Measurements from ENCODE around the gene COX6A1.

The COX6A1 gene

GRCh38 chr12:120462099-120462640 is 24.3 kb downstream of the COX6A1 start:
- no peaks in the 10 kb centered on the region for H3K27me3 ChIP-seq (ENCODE audit: control insufficient read depth, insufficient read depth, low read length)
- peaks cover 46% of the 10 kb centered on the region for H3K36me3 ChIP-seq (ENCODE audit: control insufficient read depth, insufficient read depth, low read length)
- H3K27ac ChIP-seq (ENCODE audit: low read depth, low read length): no peak overlapping the region
- H3K4me3 ChIP-seq (ENCODE audit: low read length): no peak overlapping the region
- H3K9ac ChIP-seq (ENCODE audit: low read length): no peak overlapping the region
- no peaks in the 10 kb centered on the region for H3K4me1 ChIP-seq (ENCODE audit: control insufficient read depth, insufficient read depth, low read length)

GRCh38 chr12:120463712-120464111 is 25.8 kb downstream of the COX6A1 start:
- no peaks in the 10 kb centered on the region for H3K27me3 ChIP-seq (ENCODE audit: control insufficient read depth, insufficient read depth, low read length)
- H3K4me3 ChIP-seq (ENCODE audit: low read length): no peak overlapping the region
- H3K9ac ChIP-seq (ENCODE audit: low read length): no peak overlapping the region
- H3K27ac ChIP-seq (ENCODE audit: low read depth, low read length): no peak overlapping the region
- H3K36me3 ChIP-seq (ENCODE audit: control insufficient read depth, insufficient read depth, low read length): peaks cover 40% of the 10 kb centered on the region
- peaks cover 5% of the 10 kb centered on the region for H3K4me1 ChIP-seq (ENCODE audit: control insufficient read depth, insufficient read depth, low read length)

- Histone ChIP-seq H3K9ac (ENCODE audit: low read length) (no peak overlapping the region), H3K4me3 (ENCODE audit: low read length) (no peak overlapping the region), H3K4me1 (ENCODE audit: control insufficient read depth, insufficient read depth, low read length) (peaks cover 5% of the 10 kb centered on the region), H3K27me3 (ENCODE audit: control insufficient read depth, insufficient read depth, low read length) (no peaks in the 10 kb centered on the region), H3K36me3 (ENCODE audit: control insufficient read depth, insufficient read depth, low read length) (peaks cover 31% of the 10 kb centered on the region), H3K27ac (ENCODE audit: low read depth, low read length) (no peak overlapping the region)
These were observed 27.8 kb downstream of the COX6A1 start for GRCh38 chr12:120465756-120466155.

DNA sequence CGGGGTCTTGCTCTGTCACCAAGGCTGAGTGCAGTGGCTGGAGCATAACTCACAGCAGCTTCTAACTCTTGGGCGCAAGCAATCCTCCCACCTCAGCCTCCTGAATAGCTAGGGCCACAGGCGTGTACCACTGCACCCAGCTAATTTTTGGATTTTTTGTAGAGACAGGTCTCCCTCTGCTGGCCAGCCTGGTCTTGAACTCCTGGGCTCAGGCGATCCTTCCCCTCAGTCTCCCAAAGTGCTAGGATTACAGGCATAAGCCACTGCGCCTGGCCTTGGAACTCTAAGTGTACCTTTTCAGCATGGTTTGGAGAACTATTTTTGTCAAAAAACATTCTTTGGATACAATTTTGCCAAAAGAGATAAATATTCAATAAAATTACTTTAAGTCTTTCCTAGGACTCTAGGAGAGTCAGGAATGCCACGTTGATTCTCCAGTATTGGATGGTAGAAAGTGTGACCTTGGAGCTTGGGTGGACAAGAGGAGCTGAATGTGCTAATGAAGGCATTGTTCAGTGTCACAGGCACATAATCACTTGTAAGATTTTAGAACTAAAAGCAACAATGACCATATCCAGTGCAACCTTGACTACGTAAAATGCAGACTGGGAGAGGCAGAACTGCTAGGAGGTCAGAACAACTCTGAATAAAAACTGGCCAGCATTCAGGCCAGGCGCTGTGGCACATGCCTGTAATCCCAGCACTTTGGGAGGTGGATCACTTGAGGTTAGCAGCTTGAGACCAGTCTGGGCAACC is 28.8 kb downstream of the COX6A1 start:
- no peak overlapping the region for H3K9ac ChIP-seq (ENCODE audit: low read length)
- H3K27ac ChIP-seq (ENCODE audit: low read depth, low read length): no peak overlapping the region
- H3K4me1 ChIP-seq (ENCODE audit: control insufficient read depth, insufficient read depth, low read length): peaks cover 5% of the 10 kb centered on the region
- H3K4me3 ChIP-seq (ENCODE audit: low read length): no peak overlapping the region
- H3K27me3 ChIP-seq (ENCODE audit: control insufficient read depth, insufficient read depth, low read length): no peaks in the 10 kb centered on the region
- peaks cover 27% of the 10 kb centered on the region for H3K36me3 ChIP-seq (ENCODE audit: control insufficient read depth, insufficient read depth, low read length)

DNA sequence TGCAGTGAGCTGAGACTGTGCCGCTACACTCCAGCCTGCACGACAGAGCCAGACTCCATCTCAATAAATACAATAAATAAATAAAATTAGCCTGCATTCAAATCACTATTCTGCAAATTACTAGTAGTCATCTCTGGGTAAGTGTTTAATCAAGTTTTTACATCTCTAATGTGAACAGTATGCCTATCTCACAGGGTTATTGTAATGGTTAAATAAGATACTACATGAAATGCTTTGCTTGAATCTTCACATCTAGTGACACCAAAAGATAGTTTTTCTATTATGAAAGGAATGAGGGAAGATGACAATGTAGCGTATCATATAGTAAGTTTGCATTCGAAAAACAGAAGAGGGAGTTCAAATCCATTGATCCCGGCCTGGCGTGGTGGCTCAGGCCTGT is 29.5 kb downstream of the COX6A1 start:
- Histone ChIP-seq H3K36me3 (ENCODE audit: control insufficient read depth, insufficient read depth, low read length) (peaks cover 25% of the 10 kb centered on the region), H3K27me3 (ENCODE audit: control insufficient read depth, insufficient read depth, low read length) (no peaks in the 10 kb centered on the region), H3K4me3 (ENCODE audit: low read length) (no peak overlapping the region), H3K27ac (ENCODE audit: low read depth, low read length) (no peak overlapping the region), H3K9ac (ENCODE audit: low read length) (no peak overlapping the region), H3K4me1 (ENCODE audit: control insufficient read depth, insufficient read depth, low read length) (peaks cover 5% of the 10 kb centered on the region)

GRCh38 chr12:120468325-120468820 is 30.5 kb downstream of the COX6A1 start:
- Histone ChIP-seq H3K4me3 (ENCODE audit: low read length) (peak overlapping the region; percentile 81), H3K27ac (ENCODE audit: low read depth, low read length) (peak overlapping the region; percentile 92), H3K36me3 (ENCODE audit: control insufficient read depth, insufficient read depth, low read length) (peaks cover 17% of the 10 kb centered on the region), H3K9ac (ENCODE audit: low read length) (peak overlapping the region; percentile 38), H3K27me3 (ENCODE audit: control insufficient read depth, insufficient read depth, low read length) (no peaks in the 10 kb centered on the region), H3K4me1 (ENCODE audit: control insufficient read depth, insufficient read depth, low read length) (peaks cover 5% of the 10 kb centered on the region)

DNA sequence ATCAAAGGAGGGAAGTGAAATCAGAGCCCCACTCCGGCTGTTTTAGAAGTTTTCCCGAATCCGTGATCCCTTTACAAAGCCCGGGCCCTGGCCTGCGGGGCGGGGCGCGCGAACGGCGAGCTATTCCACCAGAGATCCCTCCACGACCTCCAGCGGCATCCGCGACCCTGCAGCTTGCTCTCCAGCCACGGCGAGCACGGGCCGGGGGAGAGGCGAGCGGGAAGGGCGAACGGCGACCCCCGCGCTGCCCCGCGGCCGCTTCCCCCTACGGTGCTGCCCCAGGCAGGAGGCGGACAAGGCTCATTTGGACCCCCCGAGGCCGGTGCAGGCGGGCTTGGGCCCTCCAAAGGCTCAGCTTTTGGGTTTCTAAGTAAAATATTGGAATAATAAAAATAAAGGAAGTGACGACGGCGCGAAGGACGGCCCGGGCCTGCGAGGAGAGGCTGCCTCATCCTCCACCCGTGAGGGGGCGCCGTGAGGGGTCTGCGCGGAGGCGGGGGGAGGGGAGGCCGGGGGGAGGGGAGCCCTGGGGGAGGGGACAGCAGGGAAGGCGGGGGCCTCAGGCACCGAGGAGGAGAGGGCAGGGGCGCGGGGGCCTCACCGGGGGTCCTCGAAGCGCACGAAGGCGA is 31.0 kb downstream of the COX6A1 start:
- Histone ChIP-seq H3K9ac (ENCODE audit: low read length) (peak overlapping the region; percentile 75), H3K36me3 (ENCODE audit: control insufficient read depth, insufficient read depth, low read length) (peaks cover 11% of the 10 kb centered on the region), H3K27me3 (ENCODE audit: control insufficient read depth, insufficient read depth, low read length) (no peaks in the 10 kb centered on the region), H3K4me3 (ENCODE audit: low read length) (peak overlapping the region; percentile 81), H3K4me1 (ENCODE audit: control insufficient read depth, insufficient read depth, low read length) (peaks cover 5% of the 10 kb centered on the region), H3K27ac (ENCODE audit: low read depth, low read length) (peak overlapping the region; percentile 92)

DNA sequence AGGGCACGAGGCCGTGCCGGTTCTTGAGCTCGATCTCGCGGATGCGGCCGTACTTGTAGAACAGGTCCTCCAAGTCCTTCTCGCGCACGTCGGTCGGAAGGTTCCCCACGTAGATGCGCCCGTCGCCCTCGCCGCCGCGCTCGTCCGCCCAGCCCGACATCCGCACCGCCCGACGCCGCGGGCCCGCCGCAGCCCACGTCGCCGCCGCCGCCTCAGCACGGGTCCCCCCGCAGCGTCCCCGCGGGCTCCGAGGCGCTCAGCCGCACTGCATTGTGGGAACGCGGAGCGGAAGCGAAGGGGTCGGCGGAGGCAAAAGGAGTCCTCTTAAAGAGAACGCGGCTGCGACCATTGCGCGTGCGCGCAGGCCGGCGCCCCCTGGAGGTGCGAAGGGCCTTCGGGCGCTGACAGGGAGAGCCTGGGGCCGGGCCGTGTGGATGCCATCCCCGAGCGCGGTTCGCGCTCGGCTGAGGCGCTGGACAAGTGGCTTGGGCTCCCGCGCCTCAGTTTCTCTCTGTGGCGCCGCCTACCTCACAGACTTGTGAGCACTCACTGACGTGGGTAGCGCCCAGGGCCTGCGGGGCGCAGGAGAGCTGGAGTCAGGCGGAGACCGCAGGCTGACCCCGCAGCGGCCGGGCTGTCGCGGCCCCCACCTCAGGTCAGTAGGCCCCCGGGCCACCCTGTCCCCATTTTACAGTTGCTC is 31.7 kb downstream of the COX6A1 start, which contains the start of gene SRSF9:
Gene SRSF9 (minus strand): TSS at position 299 of the 700 bp plus-strand sequence. CDS start 139 bp downstream, at position 160.
- Histone ChIP-seq H3K9ac (ENCODE audit: low read length) (peak within 1 kb of the TSS; percentile 75), H3K36me3 (ENCODE audit: control insufficient read depth, insufficient read depth, low read length) (peaks cover 6% of the 10 kb centered on the region), H3K4me1 (ENCODE audit: control insufficient read depth, insufficient read depth, low read length) (peaks cover 5% of the 10 kb centered on the region), H3K27ac (ENCODE audit: low read depth, low read length) (peak within 1 kb of the TSS; percentile 92), H3K4me3 (ENCODE audit: low read length) (peak within 1 kb of the TSS; percentile 81), H3K27me3 (ENCODE audit: control insufficient read depth, insufficient read depth, low read length) (no peaks in the 10 kb centered on the region)

DNA sequence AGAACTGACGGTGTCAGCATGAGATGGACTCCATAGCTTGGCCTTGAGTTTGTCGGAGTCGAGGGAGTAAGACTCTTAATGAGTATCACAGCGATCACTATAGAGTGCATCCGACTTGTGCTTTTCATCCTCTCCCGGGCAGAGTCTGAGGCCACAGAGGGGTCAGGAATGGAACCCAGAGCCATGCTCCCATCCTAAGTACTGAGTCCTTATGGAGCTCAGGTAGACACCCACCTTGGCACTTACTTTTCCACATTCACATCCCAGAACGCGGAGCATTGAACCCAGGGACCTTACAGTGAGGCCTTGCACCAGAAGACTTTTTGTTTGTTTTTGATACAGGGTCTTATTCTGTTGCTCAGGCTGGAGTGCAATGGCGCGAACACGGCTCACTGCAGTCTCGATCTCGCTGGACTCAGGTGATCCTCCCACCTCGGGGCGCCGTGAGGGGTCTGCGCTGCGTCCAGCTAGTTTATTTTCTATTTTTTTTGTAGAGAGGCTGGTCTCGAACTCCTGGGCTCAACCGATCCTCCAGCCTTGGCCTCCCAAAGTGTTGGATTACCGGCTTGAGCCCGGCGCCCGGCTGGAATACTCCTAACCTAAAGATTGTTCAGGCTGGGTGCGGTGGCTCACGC is 32.4 kb downstream of the COX6A1 start:
- H3K27ac ChIP-seq (ENCODE audit: low read depth, low read length): peak overlapping the region; percentile 92
- H3K27me3 ChIP-seq (ENCODE audit: control insufficient read depth, insufficient read depth, low read length): no peaks in the 10 kb centered on the region
- peak overlapping the region; percentile 64 for H3K9ac ChIP-seq (ENCODE audit: low read length)
- peaks cover 5% of the 10 kb centered on the region for H3K4me1 ChIP-seq (ENCODE audit: control insufficient read depth, insufficient read depth, low read length)
- peaks cover 1% of the 10 kb centered on the region for H3K36me3 ChIP-seq (ENCODE audit: control insufficient read depth, insufficient read depth, low read length)
- peak overlapping the region; percentile 81 for H3K4me3 ChIP-seq (ENCODE audit: low read length)

DNA sequence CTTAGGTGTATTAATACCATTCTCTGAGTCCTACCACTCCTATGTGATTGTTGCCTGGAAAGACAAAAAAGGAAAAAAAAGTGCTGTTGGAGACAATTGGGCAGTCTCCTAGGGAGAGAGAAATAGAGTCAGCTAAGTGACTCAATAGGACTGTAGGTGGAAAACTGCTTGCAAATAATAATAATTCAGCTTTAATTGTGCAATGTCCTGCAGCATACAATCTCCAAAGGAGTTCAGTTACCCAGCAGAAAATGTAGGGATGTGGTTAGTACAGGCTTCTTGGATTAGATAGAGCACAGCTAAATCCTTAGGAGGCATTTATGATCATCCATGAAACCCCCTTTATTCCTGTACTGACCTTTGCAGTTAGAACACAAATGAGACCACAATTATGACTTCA is 34.6 kb downstream of the COX6A1 start:
- H3K4me1 ChIP-seq (ENCODE audit: control insufficient read depth, insufficient read depth, low read length): peaks cover 5% of the 10 kb centered on the region
- H3K27ac ChIP-seq (ENCODE audit: low read depth, low read length): no peak overlapping the region
- no peak overlapping the region for H3K4me3 ChIP-seq (ENCODE audit: low read length)
- H3K9ac ChIP-seq (ENCODE audit: low read length): no peak overlapping the region
- H3K27me3 ChIP-seq (ENCODE audit: control insufficient read depth, insufficient read depth, low read length): no peaks in the 10 kb centered on the region
- H3K36me3 ChIP-seq (ENCODE audit: control insufficient read depth, insufficient read depth, low read length): no peaks in the 10 kb centered on the region

DNA sequence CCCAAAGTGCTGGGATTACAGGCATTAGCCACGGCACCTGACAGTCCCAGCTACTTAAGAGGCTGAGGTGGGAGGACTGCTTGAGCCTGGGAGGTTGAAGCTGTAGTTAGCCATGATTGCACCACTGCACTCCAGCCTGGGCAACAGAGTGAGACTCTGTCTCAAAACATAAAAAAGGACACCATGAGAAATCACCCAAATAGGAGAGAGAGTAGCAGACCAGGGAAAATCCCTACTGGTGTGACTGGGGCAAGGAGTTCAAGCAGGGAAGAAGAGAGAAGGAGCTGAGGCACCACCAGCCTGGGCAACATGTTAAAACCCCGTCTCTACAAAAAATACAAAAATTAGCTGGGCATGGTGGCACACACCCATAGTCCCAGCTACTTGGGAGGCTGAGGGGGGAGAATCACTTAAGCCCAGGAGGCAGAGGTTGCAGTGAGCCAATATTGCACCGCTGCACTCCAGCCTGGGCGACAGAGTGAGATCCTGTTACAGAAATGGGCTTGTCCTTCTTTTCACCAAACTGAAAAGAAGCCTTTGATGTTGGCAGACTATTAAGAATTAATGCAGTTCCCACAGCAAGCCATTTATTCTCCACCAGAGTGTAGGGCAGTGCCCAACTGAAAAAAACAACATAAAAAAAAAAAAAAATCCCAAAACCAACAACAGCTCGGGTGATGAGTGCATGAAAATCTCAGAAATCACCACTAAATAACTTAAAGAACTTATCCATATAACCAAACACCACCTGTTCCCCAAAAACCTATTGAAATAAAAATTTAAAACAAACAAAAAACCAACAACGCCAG is 36.1 kb downstream of the COX6A1 start:
- no peaks in the 10 kb centered on the region for H3K27me3 ChIP-seq (ENCODE audit: control insufficient read depth, insufficient read depth, low read length)
- H3K9ac ChIP-seq (ENCODE audit: low read length): no peak overlapping the region
- no peaks in the 10 kb centered on the region for H3K4me1 ChIP-seq (ENCODE audit: control insufficient read depth, insufficient read depth, low read length)
- no peak overlapping the region for H3K4me3 ChIP-seq (ENCODE audit: low read length)
- no peak overlapping the region for H3K27ac ChIP-seq (ENCODE audit: low read depth, low read length)
- no peaks in the 10 kb centered on the region for H3K36me3 ChIP-seq (ENCODE audit: control insufficient read depth, insufficient read depth, low read length)

All from rectal smooth muscle tissue (tissue), 1 donor.